Activated B cell treated with CpG ODN at 0.5 μM for 24 hours (primary cell): ENCODE data around the gene PRLR. TPM values are rescaled to one million over a fixed set of nuclear protein-coding genes. Genes with fewer than 3 reads are reported as not detected.

Experiments used
- ATAC-seq: fragments of 200-7000 bp; cut with Tn5 transposase; one replicate; pipeline ENCODE4 v1.10.0; 2021; ENCODE audit warnings: low read depth, mild to moderate bottlenecking, moderate library complexity
- CTCF ChIA-PET: fragments of 350-600 bp; sonication (Branson Sonifier 250); formaldehyde crosslinking; loops from one replicate; lab custom pipeline; 2021; ENCODE audit warnings: antibody characterized with exemption; lab: Charles Lee
- POLR2A ChIA-PET: fragments of 350-600 bp; sonication (Branson Sonifier 250); formaldehyde crosslinking; loops from one replicate; lab custom pipeline; 2021; ENCODE audit warnings: antibody characterized with exemption; lab: Charles Lee
- DNase-seq: peaks from one replicate; pipeline ENCODE4 v3.0.0; 2022
- H3K27ac Mint-ChIP-seq: one replicate; pipeline ENCODE4 v1.8.0; 2020; ENCODE audit warnings: mixed read lengths
- H3K27me3 Mint-ChIP-seq: one replicate; pipeline ENCODE4 v1.8.0; 2021; ENCODE audit warnings: mixed read lengths
- H3K36me3 Mint-ChIP-seq: one replicate; pipeline ENCODE4 v1.8.0; 2021; ENCODE audit warnings: low read depth, mixed read lengths
- H3K4me1 Mint-ChIP-seq: one replicate; pipeline ENCODE4 v1.8.0; 2021; ENCODE audit warnings: mixed read lengths
- H3K4me3 Mint-ChIP-seq: one replicate; pipeline ENCODE4 v1.8.0; 2020; ENCODE audit warnings: mild to moderate bottlenecking, mixed read lengths
- H3K9me3 Mint-ChIP-seq: one replicate; pipeline ENCODE4 v1.8.0; 2020; ENCODE audit warnings: mixed read lengths
- intact Hi-C: fragments of 100-400 bp; cut with micrococcal nuclease; formaldehyde crosslinking; loops from one replicate; pipeline ENCODE4 v1.15.1; 2024
- total RNA-seq: library from RNA; stranded (reverse); gene quantifications from 2 replicates; pipeline ENCODE4 v1.2.3, GENCODE V29; 2022
- TF ChIP-seq, protein P1 (sequence below): fragments of 200-600 bp; IDR thresholded peaks from one replicate; pipeline ENCODE4 v1.8.0; 2022; ENCODE audit warnings: antibody characterized with exemption, mild to moderate bottlenecking

The PRLR gene
- total RNA-seq, 1 donor from 2014 or later = 3.7 TPM

DNA sequence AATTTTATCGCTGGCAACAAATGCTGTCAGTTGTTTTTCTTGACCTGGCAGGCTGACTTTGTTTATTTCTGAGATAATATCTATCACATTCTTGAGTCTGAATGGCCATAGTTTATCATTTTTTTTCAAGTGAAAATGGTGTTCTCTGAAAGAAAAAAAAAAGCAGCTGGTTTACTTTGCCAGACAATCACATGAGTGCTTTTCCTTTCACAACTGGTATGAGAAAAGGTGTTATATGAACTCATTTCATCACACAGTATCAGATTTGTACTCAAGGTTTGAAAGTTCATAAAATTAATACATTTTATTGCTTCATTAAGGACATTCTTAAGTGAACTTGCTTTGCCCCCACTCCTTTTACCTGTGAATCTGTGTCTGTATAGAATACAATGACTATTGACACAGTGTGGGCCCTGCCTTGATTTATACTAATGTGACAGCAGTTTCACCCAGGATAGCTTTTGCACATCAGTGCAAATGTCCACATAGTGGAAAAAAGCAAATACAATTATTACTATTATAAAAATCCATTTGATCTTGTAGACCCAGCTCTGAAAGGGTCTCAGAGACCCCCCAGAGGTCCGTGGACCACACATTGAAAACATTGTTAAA, 33.1 kb upstream of the PRLR start:
- Mint-ChIP-seq H3K9me3 (peaks cover 2% of the 10 kb centered on the region), H3K27me3 (peaks cover 6% of the 10 kb centered on the region), H3K4me3 (no peak overlapping the region), H3K36me3 (no peaks in the 10 kb centered on the region), H3K4me1 (no peaks in the 10 kb centered on the region), H3K27ac (no peak overlapping the region)
- DNase-seq = no peak
- CTCF ChIA-PET = no interaction called here
- intact Hi-C loops = no loop called here
- POLR2A ChIA-PET = no interaction called here
- no peak for ATAC-seq
- TF ChIP-seq, protein P1, sequence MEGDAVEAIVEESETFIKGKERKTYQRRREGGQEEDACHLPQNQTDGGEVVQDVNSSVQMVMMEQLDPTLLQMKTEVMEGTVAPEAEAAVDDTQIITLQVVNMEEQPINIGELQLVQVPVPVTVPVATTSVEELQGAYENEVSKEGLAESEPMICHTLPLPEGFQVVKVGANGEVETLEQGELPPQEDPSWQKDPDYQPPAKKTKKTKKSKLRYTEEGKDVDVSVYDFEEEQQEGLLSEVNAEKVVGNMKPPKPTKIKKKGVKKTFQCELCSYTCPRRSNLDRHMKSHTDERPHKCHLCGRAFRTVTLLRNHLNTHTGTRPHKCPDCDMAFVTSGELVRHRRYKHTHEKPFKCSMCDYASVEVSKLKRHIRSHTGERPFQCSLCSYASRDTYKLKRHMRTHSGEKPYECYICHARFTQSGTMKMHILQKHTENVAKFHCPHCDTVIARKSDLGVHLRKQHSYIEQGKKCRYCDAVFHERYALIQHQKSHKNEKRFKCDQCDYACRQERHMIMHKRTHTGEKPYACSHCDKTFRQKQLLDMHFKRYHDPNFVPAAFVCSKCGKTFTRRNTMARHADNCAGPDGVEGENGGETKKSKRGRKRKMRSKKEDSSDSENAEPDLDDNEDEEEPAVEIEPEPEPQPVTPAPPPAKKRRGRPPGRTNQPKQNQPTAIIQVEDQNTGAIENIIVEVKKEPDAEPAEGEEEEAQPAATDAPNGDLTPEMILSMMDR = no peak

- Mint-ChIP-seq H3K9me3 (peaks cover 23% of the 10 kb centered on the region), H3K36me3 (no peaks in the 10 kb centered on the region), H3K27ac (no peak overlapping the region), H3K27me3 (no peaks in the 10 kb centered on the region), H3K4me3 (no peak overlapping the region), H3K4me1 (no peaks in the 10 kb centered on the region)
- DNase-seq (no peak), ATAC-seq (no peak)
- POLR2A ChIA-PET = no interaction called here
- intact Hi-C loops = no loop called here
- TF ChIP-seq, protein P1 = no peak
- CTCF ChIA-PET = no interaction called here
Observed at GRCh38 chr5:35253582-35253981, 23.3 kb upstream of the PRLR start.

- Mint-ChIP-seq H3K36me3 (no peaks in the 10 kb centered on the region), H3K27ac (no peak overlapping the region), H3K4me3 (no peak overlapping the region), H3K4me1 (no peaks in the 10 kb centered on the region), H3K27me3 (no peaks in the 10 kb centered on the region), H3K9me3 (peaks cover 23% of the 10 kb centered on the region)
- ChIA-PET POLR2A (no interaction called here), CTCF (no interaction called here)
- ATAC-seq (no peak), DNase-seq (no peak)
- TF ChIP-seq, protein P1 = no peak
- intact Hi-C loops = no loop called here
Observed at GRCh38 chr5:35252963-35253362, 22.7 kb upstream of the PRLR start.

GRCh38 chr5:35248843-35249780, 18.8 kb upstream of the PRLR start:
- Mint-ChIP-seq H3K9me3 (peaks cover 14% of the 10 kb centered on the region), H3K27ac (no peak overlapping the region), H3K4me3 (no peak overlapping the region), H3K4me1 (no peaks in the 10 kb centered on the region), H3K36me3 (no peaks in the 10 kb centered on the region), H3K27me3 (no peaks in the 10 kb centered on the region)
- ChIA-PET CTCF (no interaction called here), POLR2A (interaction anchor here (0.6 kb wide), 1 partner anchor 106 kb away, joined by 5 read pairs; no protein-coding TSS in a partner anchor)
- TF ChIP-seq, protein P1 = no peak
- no peak for ATAC-seq
- DNase-seq = no peak
- intact Hi-C loops = no loop called here

GRCh38 chr5:35247648-35248034, 17.4 kb upstream of the PRLR start:
- Mint-ChIP-seq H3K36me3 (no peaks in the 10 kb centered on the region), H3K27me3 (no peaks in the 10 kb centered on the region), H3K27ac (no peak overlapping the region), H3K4me1 (no peaks in the 10 kb centered on the region), H3K9me3 (peaks cover 5% of the 10 kb centered on the region), H3K4me3 (no peak overlapping the region)
- intact Hi-C loops = no loop called here
- DNase-seq (no peak), ATAC-seq (no peak)
- CTCF ChIA-PET = no interaction called here
- POLR2A ChIA-PET = no interaction called here
- TF ChIP-seq, protein P1 = no peak
